ENCODE data around the gene ACOX3. TPM values are rescaled to one million over a fixed set of nuclear protein-coding genes. Genes with fewer than 3 reads are reported as not detected.

The ACOX3 gene
- polyA plus RNA-seq, 1 donor (not counting 4 experiments of a cell fraction or from before 2014, with no cell fraction given): 6.7 TPM

DNA sequence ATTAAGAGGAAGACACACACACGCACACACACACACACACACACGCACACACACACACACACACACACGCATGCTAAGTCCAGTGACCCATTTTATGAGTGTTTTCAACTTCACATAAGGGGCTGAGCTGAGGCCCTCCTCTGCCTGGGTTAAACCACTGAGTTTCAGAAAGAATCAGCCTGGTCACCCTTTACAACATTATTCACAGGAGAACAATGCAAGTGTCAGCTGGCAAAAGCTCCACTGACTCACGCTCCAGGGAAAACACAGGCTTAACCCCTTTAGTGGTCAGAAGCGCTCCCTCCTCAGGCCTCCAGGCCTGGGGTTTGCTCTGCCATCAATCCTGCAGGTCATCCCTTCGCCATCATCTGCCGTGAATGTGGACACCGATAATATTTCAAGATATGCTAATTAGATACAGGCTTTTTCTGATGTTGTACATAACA, 46.9 kb downstream of the ACOX3 start:
- dilution Hi-C loops (cut with MboI; ENCODE audit: extremely low pct_ligation_motif_present, low sequenced_read_pairs): no loop called here
- no peaks in the 10 kb centered on the region for H3K79me2 ChIP-seq (ENCODE audit: control insufficient read depth, insufficient read depth, low read length)
- no peak overlapping the region for H3K4me2 ChIP-seq (ENCODE audit: control insufficient read depth, extremely low read depth, insufficient read depth, low read depth, low read length)
- H3K4me3 ChIP-seq (ENCODE audit: control insufficient read depth in 2 of 3, extremely low read depth in 1 of 3, insufficient read depth in 2 of 3, low read depth in 1 of 3, low read length in 3 of 3): no peak overlapping the region
- H3K27me3 ChIP-seq (ENCODE audit: control insufficient read depth, extremely low read depth, insufficient read depth, low read length): no peaks in the 10 kb centered on the region
- H3K9me3 ChIP-seq (ENCODE audit: control insufficient read depth, low read depth, low read length): no peaks in the 10 kb centered on the region
- no peaks in the 10 kb centered on the region for H3K9me1 ChIP-seq (ENCODE audit: control insufficient read depth, extremely low read depth, insufficient read depth, low read length)
- H2AFZ ChIP-seq (ENCODE audit: control insufficient read depth, low read length): no peak overlapping the region
- no peaks in the 10 kb centered on the region for H3K4me1 ChIP-seq (ENCODE audit: control insufficient read depth, extremely low read depth, insufficient read depth, low read length)
- DNase-seq (ENCODE audit: low read depth, low spot score) (no peak), FAIRE-seq (no peak)
- H3K27ac ChIP-seq (ENCODE audit: control insufficient read depth, insufficient read depth, low read length): no peak overlapping the region
- no peak for TF ChIP-seq EZH2 (IDR thresholded peaks at IDR 0.05; ENCODE audit: low read length)
- TF ChIP-seq, protein P1, sequence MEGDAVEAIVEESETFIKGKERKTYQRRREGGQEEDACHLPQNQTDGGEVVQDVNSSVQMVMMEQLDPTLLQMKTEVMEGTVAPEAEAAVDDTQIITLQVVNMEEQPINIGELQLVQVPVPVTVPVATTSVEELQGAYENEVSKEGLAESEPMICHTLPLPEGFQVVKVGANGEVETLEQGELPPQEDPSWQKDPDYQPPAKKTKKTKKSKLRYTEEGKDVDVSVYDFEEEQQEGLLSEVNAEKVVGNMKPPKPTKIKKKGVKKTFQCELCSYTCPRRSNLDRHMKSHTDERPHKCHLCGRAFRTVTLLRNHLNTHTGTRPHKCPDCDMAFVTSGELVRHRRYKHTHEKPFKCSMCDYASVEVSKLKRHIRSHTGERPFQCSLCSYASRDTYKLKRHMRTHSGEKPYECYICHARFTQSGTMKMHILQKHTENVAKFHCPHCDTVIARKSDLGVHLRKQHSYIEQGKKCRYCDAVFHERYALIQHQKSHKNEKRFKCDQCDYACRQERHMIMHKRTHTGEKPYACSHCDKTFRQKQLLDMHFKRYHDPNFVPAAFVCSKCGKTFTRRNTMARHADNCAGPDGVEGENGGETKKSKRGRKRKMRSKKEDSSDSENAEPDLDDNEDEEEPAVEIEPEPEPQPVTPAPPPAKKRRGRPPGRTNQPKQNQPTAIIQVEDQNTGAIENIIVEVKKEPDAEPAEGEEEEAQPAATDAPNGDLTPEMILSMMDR (optimal IDR thresholded peaks at IDR 0.05 in 1 of 3, IDR thresholded peaks at IDR 0.05 in 1 of 3, conservative IDR thresholded peaks at IDR 0.05 in 1 of 3; ENCODE audit: extremely low read depth in 1 of 3, insufficient read depth in 2 of 3, low read length in 3 of 3): no peak
- peaks cover under 1 to 24% of the 10 kb centered on the region in 2 experiments for H3K36me3 ChIP-seq (ENCODE audit: control insufficient read depth in 2 of 2, extremely low read depth in 1 of 2, insufficient read depth in 2 of 2, low read length in 2 of 2)
- no peak overlapping the region for H3K9ac ChIP-seq (ENCODE audit: control insufficient read depth, extremely low read depth, insufficient read depth, low read length)
- no peaks in the 10 kb centered on the region for H4K20me1 ChIP-seq (ENCODE audit: control insufficient read depth, extremely low read depth, insufficient read depth, low read length)

DNA sequence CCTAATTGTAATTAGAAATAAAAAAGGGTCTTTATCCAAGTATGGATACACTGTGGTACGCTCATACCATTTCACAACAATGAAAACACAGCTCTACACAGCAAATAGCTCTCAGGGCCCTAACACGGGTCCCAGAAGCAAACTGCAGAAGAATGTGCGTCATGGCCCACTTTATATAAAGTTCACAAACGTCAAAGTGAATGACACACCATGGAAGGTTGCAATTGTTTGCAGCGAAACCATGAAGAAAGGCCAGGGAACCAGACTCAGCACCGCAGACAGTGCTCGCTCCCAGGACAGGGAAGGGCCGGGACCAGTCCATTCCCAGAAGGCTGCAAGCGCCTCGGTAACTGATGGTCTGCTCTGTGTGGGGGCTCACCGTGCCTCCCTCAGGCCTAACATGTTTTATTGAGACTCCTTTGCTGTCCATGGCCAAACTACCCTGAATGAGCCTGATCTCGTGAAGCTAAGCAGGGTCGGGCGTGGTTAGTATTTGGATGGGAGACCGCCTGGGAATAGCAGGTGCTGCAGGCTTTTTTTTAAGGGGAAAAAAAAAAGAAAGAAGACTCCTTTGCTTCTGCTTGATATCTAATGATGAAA, 47.8 kb downstream of the ACOX3 start:
- Histone ChIP-seq H3K4me2 (ENCODE audit: control insufficient read depth, extremely low read depth, insufficient read depth, low read depth, low read length) (no peak overlapping the region), H3K36me3 (ENCODE audit: control insufficient read depth in 2 of 2, extremely low read depth in 1 of 2, insufficient read depth in 2 of 2, low read length in 2 of 2) (peaks cover 0 to 28% of the 10 kb centered on the region in 2 experiments), H3K9me1 (ENCODE audit: control insufficient read depth, extremely low read depth, insufficient read depth, low read length) (no peaks in the 10 kb centered on the region), H3K27me3 (ENCODE audit: control insufficient read depth, extremely low read depth, insufficient read depth, low read length) (no peaks in the 10 kb centered on the region), H3K4me1 (ENCODE audit: control insufficient read depth, extremely low read depth, insufficient read depth, low read length) (no peaks in the 10 kb centered on the region), H3K4me3 (ENCODE audit: control insufficient read depth in 2 of 3, extremely low read depth in 1 of 3, insufficient read depth in 2 of 3, low read depth in 1 of 3, low read length in 3 of 3) (no peak overlapping the region), H4K20me1 (ENCODE audit: control insufficient read depth, extremely low read depth, insufficient read depth, low read length) (no peaks in the 10 kb centered on the region), H2AFZ (ENCODE audit: control insufficient read depth, low read length) (no peak overlapping the region), H3K27ac (ENCODE audit: control insufficient read depth, insufficient read depth, low read length) (no peak overlapping the region), H3K9ac (ENCODE audit: control insufficient read depth, extremely low read depth, insufficient read depth, low read length) (no peak overlapping the region), H3K79me2 (ENCODE audit: control insufficient read depth, insufficient read depth, low read length) (no peaks in the 10 kb centered on the region), H3K9me3 (ENCODE audit: control insufficient read depth, low read depth, low read length) (no peaks in the 10 kb centered on the region)
- TF ChIP-seq, protein P1 (optimal IDR thresholded peaks at IDR 0.05 in 1 of 3, IDR thresholded peaks at IDR 0.05 in 1 of 3, conservative IDR thresholded peaks at IDR 0.05 in 1 of 3; ENCODE audit: extremely low read depth in 1 of 3, insufficient read depth in 2 of 3, low read length in 3 of 3): no peak
- TF ChIP-seq EZH2 (IDR thresholded peaks at IDR 0.05; ENCODE audit: low read length): no peak
- FAIRE-seq (no peak), DNase-seq (ENCODE audit: low read depth, low spot score) (no peak)
- dilution Hi-C loops (cut with MboI; ENCODE audit: extremely low pct_ligation_motif_present, low sequenced_read_pairs): no loop called here

All from keratinocyte (primary cell).